Gastrocnemius medialis (tissue), 4 donors: ENCODE results near the gene CERS3.

ENCODE experiments used
- POLR2A ChIP-seq, 2 donors: fragments of 450-650 bp; IDR thresholded peaks; one replicate each; pipeline ENCODE4 v1.6.1; 2017; ENCODE audit warnings: antibody characterized with exemption in 2 of 2, mild to moderate bottlenecking in 2 of 2, moderate library complexity in 2 of 2
- TF ChIP-seq, protein P1 (sequence below), 5 experiments: fragments of 450-650 bp in 3 of 5; fragments of 200-600 bp in 2 of 5; sonication (generic) in 2 of 5; IDR thresholded peaks in 4 of 5; conservative IDR thresholded peaks in 1 of 5; 1 replicate in 4 of 5; 2 replicates in 1 of 5; pipeline ENCODE4 v1.5.1; 2016 to 2019; ENCODE audit warnings: antibody characterized with exemption in 5 of 5, mild to moderate bottlenecking in 3 of 5, moderate library complexity in 3 of 5

DNA sequence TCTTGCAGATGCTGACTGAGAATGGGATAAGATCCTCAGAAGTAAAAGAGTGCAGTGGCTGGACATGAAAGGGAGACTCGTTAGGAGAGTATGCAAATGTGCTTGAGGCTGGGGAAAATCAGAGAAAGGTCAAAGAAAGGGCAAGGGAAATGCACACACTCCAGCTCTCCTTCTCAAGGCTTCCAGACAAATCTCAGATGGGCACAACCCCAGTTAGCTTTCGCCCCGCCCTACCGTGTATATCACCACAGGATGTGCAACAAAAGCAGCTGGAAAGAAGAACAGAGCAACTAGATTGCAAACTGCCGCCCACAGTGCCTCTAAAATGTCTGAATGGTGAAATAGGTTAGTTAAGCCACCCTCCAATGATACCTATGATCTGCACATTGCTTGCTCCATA, 63.9 kb downstream of the CERS3 start:
- TF ChIP-seq, protein P1, sequence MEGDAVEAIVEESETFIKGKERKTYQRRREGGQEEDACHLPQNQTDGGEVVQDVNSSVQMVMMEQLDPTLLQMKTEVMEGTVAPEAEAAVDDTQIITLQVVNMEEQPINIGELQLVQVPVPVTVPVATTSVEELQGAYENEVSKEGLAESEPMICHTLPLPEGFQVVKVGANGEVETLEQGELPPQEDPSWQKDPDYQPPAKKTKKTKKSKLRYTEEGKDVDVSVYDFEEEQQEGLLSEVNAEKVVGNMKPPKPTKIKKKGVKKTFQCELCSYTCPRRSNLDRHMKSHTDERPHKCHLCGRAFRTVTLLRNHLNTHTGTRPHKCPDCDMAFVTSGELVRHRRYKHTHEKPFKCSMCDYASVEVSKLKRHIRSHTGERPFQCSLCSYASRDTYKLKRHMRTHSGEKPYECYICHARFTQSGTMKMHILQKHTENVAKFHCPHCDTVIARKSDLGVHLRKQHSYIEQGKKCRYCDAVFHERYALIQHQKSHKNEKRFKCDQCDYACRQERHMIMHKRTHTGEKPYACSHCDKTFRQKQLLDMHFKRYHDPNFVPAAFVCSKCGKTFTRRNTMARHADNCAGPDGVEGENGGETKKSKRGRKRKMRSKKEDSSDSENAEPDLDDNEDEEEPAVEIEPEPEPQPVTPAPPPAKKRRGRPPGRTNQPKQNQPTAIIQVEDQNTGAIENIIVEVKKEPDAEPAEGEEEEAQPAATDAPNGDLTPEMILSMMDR (IDR thresholded peaks at IDR 0.05 in 4 of 5, conservative IDR thresholded peaks at IDR 0.05 in 1 of 5): no peak
- TF ChIP-seq POLR2A (IDR thresholded peaks at IDR 0.05): no peak
